AG04450 (cell line): ENCODE results near the gene C19orf53. TPM values are rescaled to one million over a fixed set of nuclear protein-coding genes. Genes with fewer than 3 reads are reported as not detected.

Experiments used
- CTCF ChIA-PET: fragments of 300-600, 350-600 bp; formaldehyde crosslinking; extraction: SDS; loops from one replicate; lab custom pipeline; 2022; ENCODE audit warnings: antibody characterized with exemption, inconsistent platforms; lab: Charles Lee
- POLR2A ChIA-PET: fragments of 350-600 bp; formaldehyde crosslinking; extraction: SDS; loops from one replicate; lab custom pipeline; 2021; ENCODE audit warnings: antibody characterized with exemption, inconsistent platforms; lab: Yijun Ruan, JAX
- DNase-seq: peaks from one replicate; pipeline ENCODE4 v3.0.0-alpha.2; 2011; ENCODE audit warnings: low read depth, low spot score
- H3K27ac ChIP-seq: one replicate; pipeline ENCODE4 v1.5.1; 2012; ENCODE audit warnings: low read depth, low read length, control low read depth
- H3K27me3 ChIP-seq: one replicate; pipeline ENCODE4 v1.6.0; 2012; ENCODE audit warnings: low read length; ENCODE audit not compliant: control insufficient read depth, insufficient read depth
- H3K4me3 ChIP-seq: 2 replicates; pipeline ENCODE4 v1.5.1; 2011; ENCODE audit warnings: mild to moderate bottlenecking, low read depth, low read length, control low read depth
- H3K9me3 ChIP-seq: 2 replicates; pipeline ENCODE4 v1.5.1; 2012; ENCODE audit warnings: low read length; ENCODE audit not compliant: control insufficient read depth, insufficient read depth
- CTCF ChIP-seq: IDR thresholded peaks from 2 replicates; pipeline ENCODE4 v1.5.1; 2011; ENCODE audit warnings: low read depth, low read length, control low read depth, inconsistent platforms
- polyA plus RNA-seq: library from polyadenylated mRNA; depleted of rRNA; stranded (reverse); fragments of >200 nt; gene quantifications from 2 replicates; pipeline ENCODE4 v1.2.3, GENCODE V29; 2011

The C19orf53 gene
- polyA plus RNA-seq, 1 experiment = 145 TPM

GRCh38 chr19:13823256-13823655 is 49.0 kb downstream of the C19orf53 start:
- CTCF ChIA-PET = no interaction called here
- H3K27me3 ChIP-seq = no peaks in the 10 kb centered on the region
- POLR2A ChIA-PET = interaction anchor here (0.7 to 1.0 kb wide), 2 partner anchors 11 to 53 kb away, joined by 3 to 8 read pairs; no protein-coding TSS in a partner anchor
- peaks cover 7% of the 10 kb centered on the region; the same call in 1 of the 2 replicates for H3K9me3 ChIP-seq
- no peak for DNase-seq
- no peak overlapping the region for H3K27ac ChIP-seq
- TF ChIP-seq CTCF = no peak
- H3K4me3 ChIP-seq = no peak overlapping the region

GRCh38 chr19:13823901-13824300 is 49.6 kb downstream of the C19orf53 start:
- DNase-seq = no peak
- ChIA-PET POLR2A (interaction anchor here (0.5 to 1.0 kb wide), 3 partner anchors 11 to 54 kb away, joined by 3 to 8 read pairs (median 7); no protein-coding TSS in a partner anchor), CTCF (no interaction called here)
- no peak overlapping the region for H3K4me3 ChIP-seq
- H3K27ac ChIP-seq = no peak overlapping the region
- H3K27me3 ChIP-seq = no peaks in the 10 kb centered on the region
- no peak for TF ChIP-seq CTCF
- peaks cover 6% of the 10 kb centered on the region; the same call in 1 of the 2 replicates for H3K9me3 ChIP-seq

- ChIA-PET CTCF (no interaction called here), POLR2A (interaction anchor here (0.5 to 0.6 kb wide), 2 partner anchors 33 to 115 kb away, joined by 3 to 7 read pairs; no protein-coding TSS in a partner anchor)
- no peak overlapping the region for H3K27ac ChIP-seq
- no peak for DNase-seq
- no peak for TF ChIP-seq CTCF
- no peak overlapping the region for H3K4me3 ChIP-seq
- peaks cover 7% of the 10 kb centered on the region; the same call in 1 of the 2 replicates for H3K9me3 ChIP-seq
- no peaks in the 10 kb centered on the region for H3K27me3 ChIP-seq
These were observed 50.4 kb downstream of the C19orf53 start for GRCh38 chr19:13824703-13825102.

GRCh38 chr19:13825489-13826441 is 51.5 kb downstream of the C19orf53 start:
- H3K27ac ChIP-seq = no peak overlapping the region
- POLR2A ChIA-PET = interaction anchor here (0.6 to 1.4 kb wide), 2 partner anchors 36 to 114 kb away, joined by 3 read pairs; no protein-coding TSS in a partner anchor
- CTCF ChIA-PET = interaction anchor here (0.5 to 1.5 kb wide), 3 partner anchors 9 to 47 kb away, joined by 3 to 4 read pairs (median 3); no protein-coding TSS in a partner anchor
- H3K4me3 ChIP-seq = no peak overlapping the region
- no peak for DNase-seq
- no peak for TF ChIP-seq CTCF
- H3K27me3 ChIP-seq = no peaks in the 10 kb centered on the region
- peaks cover 17% of the 10 kb centered on the region; the same call in 1 of the 2 replicates for H3K9me3 ChIP-seq
